Measurements from ENCODE around the gene MAP2K3. TPM values are rescaled to one million over a fixed set of nuclear protein-coding genes. Genes with fewer than 3 reads are reported as not detected.

The MAP2K3 gene
- total RNA-seq, 1 donor from 2014 or later, result 38.0 TPM

DNA sequence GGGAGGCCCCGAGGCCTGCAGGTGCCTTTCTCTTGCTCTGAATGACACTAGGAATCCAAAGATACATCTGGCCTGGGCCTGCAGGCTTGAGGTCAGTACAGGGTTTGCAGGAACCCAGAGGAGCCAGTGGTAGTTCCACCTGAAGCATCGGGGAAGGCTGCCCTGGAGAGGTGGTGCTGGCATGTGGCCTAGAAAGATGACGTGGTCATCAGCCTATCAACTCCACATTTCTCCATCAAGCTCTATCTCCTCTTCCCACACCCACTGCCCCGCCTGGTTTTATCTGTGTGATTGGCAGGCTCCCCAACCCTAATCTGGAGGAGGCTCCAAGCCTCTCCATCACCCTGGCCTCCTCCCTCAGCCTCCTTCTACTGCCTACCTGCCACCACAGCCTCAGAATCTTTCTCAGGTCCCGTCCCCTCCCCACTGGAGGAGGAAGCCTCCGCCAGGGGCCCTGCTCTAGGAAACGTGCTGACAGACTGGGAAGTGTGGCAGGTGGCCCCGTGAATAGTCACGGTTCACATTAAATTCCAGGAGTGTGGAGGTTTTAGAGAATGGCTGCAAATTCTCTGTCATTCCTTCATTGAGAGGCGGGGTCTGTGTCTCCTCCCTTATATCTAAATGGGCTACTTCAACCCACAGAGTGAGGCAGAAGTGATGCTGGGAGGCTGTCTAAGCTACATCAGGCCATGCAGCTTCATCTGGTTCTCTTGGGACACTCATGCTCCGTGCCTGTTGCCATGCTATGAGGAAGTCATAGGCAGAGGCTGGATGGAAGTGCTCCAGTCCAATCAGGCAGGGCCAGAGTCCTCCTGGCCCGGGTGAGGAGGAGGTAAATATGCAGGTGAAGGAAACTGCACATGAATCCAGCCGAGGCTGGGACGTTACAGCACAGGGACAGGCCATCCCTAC, 11.4 kb upstream of the MAP2K3 start:
- no peak for DNase-seq
- H3K27ac Mint-ChIP-seq (ENCODE audit: unreplicated experiment), result no peak overlapping the region
- peaks cover 2% of the 10 kb centered on the region for H3K9me3 Mint-ChIP-seq (ENCODE audit: unreplicated experiment)
- no peak overlapping the region for H3K4me3 Mint-ChIP-seq (ENCODE audit: unreplicated experiment)
- H3K36me3 Mint-ChIP-seq (ENCODE audit: unreplicated experiment), result no peaks in the 10 kb centered on the region
- peaks cover 12% of the 10 kb centered on the region for H3K27me3 Mint-ChIP-seq (ENCODE audit: unreplicated experiment)
- TF ChIP-seq, protein P1, sequence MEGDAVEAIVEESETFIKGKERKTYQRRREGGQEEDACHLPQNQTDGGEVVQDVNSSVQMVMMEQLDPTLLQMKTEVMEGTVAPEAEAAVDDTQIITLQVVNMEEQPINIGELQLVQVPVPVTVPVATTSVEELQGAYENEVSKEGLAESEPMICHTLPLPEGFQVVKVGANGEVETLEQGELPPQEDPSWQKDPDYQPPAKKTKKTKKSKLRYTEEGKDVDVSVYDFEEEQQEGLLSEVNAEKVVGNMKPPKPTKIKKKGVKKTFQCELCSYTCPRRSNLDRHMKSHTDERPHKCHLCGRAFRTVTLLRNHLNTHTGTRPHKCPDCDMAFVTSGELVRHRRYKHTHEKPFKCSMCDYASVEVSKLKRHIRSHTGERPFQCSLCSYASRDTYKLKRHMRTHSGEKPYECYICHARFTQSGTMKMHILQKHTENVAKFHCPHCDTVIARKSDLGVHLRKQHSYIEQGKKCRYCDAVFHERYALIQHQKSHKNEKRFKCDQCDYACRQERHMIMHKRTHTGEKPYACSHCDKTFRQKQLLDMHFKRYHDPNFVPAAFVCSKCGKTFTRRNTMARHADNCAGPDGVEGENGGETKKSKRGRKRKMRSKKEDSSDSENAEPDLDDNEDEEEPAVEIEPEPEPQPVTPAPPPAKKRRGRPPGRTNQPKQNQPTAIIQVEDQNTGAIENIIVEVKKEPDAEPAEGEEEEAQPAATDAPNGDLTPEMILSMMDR (IDR thresholded peaks at IDR 0.05; ENCODE audit: partially characterized antibody, unreplicated experiment), result no peak
- H3K4me1 Mint-ChIP-seq (ENCODE audit: low read depth, unreplicated experiment), result peaks cover 6% of the 10 kb centered on the region

DNA sequence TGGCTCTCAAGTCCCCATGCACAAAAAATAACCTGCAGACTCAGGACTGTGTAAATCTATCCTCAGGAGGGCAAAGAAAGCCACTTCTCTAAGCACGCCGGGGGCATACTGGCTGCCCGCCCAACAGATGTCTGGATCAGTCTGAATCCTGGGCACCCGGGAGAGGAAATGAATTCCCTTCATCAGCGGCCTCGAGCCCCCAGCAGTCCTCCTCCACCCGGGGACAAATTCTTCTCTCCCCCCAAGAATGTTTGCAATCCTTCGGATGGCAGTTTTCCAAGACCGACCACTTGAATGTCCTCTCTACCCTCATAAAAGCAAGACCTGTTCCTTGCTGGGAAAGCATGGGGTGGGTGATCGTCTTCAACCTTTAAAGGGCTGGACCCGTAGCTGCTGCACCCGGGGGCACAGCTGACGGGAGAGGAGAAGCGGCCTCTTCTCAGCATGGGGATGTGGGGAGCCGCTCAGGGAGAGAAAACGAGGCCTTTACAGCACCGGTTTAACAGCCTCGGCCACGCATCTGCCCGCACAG, 9.4 kb upstream of the MAP2K3 start:
- Mint-ChIP-seq H3K4me1 (ENCODE audit: low read depth, unreplicated experiment) (peaks cover 7% of the 10 kb centered on the region), H3K4me3 (ENCODE audit: unreplicated experiment) (peak overlapping the region; percentile 53), H3K36me3 (ENCODE audit: unreplicated experiment) (no peaks in the 10 kb centered on the region), H3K27ac (ENCODE audit: unreplicated experiment) (no peak overlapping the region), H3K27me3 (ENCODE audit: unreplicated experiment) (peaks cover 9% of the 10 kb centered on the region), H3K9me3 (ENCODE audit: unreplicated experiment) (peaks cover 13% of the 10 kb centered on the region)
- TF ChIP-seq, protein P1 (IDR thresholded peaks at IDR 0.05; ENCODE audit: partially characterized antibody, unreplicated experiment), result no peak
- DNase-seq, result no peak

DNA sequence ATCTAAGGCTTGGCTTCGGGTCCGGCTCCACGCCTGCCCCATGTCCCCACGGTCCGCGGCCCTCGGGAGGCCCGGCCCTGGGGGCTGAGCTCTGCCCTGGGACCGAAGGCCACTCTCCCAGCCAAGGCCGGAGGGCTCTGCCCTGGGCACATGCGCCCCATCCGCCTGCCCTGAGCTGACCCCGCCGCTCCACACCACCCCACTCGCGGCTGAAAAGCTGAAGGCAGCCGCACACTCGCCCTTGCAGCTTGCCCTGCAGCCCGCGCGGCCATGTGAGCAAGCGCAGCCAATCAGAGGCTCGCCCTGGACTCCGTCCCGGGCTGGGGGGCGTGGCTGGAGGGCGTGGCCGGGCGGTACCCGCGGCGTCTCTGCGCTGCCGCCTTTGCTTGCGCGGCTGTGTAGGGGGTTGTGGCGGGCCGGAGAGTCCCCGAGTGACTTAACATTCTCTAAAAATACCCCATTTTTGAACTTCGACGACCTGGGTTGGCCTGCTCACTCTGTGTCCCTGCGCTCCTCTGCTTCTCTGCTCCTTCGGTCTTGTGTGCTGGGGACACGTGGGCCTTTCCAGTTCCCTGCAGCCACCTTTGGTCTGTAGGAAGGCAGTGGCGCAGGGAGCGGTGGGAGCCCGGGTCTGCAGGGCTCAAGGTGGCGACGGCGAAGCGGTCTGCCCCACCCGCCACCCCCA, 8.8 kb upstream of the MAP2K3 start:
- peak; percentile 97 for DNase-seq
- peaks cover 8% of the 10 kb centered on the region for H3K4me1 Mint-ChIP-seq (ENCODE audit: low read depth, unreplicated experiment)
- H3K27ac Mint-ChIP-seq (ENCODE audit: unreplicated experiment), result no peak overlapping the region
- H3K9me3 Mint-ChIP-seq (ENCODE audit: unreplicated experiment), result peaks cover 14% of the 10 kb centered on the region
- peaks cover 9% of the 10 kb centered on the region for H3K27me3 Mint-ChIP-seq (ENCODE audit: unreplicated experiment)
- TF ChIP-seq, protein P1 (IDR thresholded peaks at IDR 0.05; ENCODE audit: partially characterized antibody, unreplicated experiment), result peak; percentile 16
- no peaks in the 10 kb centered on the region for H3K36me3 Mint-ChIP-seq (ENCODE audit: unreplicated experiment)
- H3K4me3 Mint-ChIP-seq (ENCODE audit: unreplicated experiment), result peak overlapping the region; percentile 95

DNA sequence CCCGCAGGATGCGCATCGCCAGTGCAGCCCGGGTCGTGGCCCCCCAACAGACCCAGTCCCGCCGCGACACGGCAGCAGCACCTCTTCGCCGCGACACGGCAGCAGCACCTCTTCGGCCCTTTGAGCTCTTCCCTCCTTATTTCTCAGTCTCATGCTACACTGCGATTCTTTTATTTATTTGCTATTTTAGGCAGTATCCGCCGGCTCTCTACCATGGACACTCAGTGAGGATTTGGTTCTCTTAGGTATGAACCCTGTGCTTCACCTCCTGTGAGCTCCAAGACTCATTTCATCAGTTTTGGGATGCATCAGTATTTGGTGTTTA, 8.3 kb upstream of the MAP2K3 start:
- DNase-seq, result no peak
- Mint-ChIP-seq H3K36me3 (ENCODE audit: unreplicated experiment) (no peaks in the 10 kb centered on the region), H3K4me3 (ENCODE audit: unreplicated experiment) (peak overlapping the region; percentile 95), H3K27ac (ENCODE audit: unreplicated experiment) (peak overlapping the region; percentile 45), H3K27me3 (ENCODE audit: unreplicated experiment) (peaks cover 12% of the 10 kb centered on the region), H3K4me1 (ENCODE audit: low read depth, unreplicated experiment) (peaks cover 9% of the 10 kb centered on the region), H3K9me3 (ENCODE audit: unreplicated experiment) (peaks cover 17% of the 10 kb centered on the region)
- TF ChIP-seq, protein P1 (IDR thresholded peaks at IDR 0.05; ENCODE audit: partially characterized antibody, unreplicated experiment), result no peak

Data from glutamatergic neuron (in vitro differentiated cells).